ENCODE measurements around the gene TMEM125.

GRCh38 chr1:43321331-43321891 is 51.6 kb downstream of the TMEM125 start:
- no peak for TF ChIP-seq CTCF (IDR thresholded peaks at IDR 0.05)
- TF ChIP-seq POLR2AphosphoS5 (IDR thresholded peaks at IDR 0.05; ENCODE audit: low read depth, low read length): no peak
